Gastroesophageal sphincter (tissue), 3 donors: ENCODE results near the gene IFT74.

Experiments used
- EP300 ChIP-seq: sonication (generic); formaldehyde crosslinking; IDR thresholded peaks from one replicate; pipeline ENCODE4 v1.6.1; 2017; ENCODE audit warnings: antibody characterized with exemption, mild to moderate bottlenecking
- POLR2A ChIP-seq, 2 donors: fragments of 450-650 bp; IDR thresholded peaks; one replicate each; pipeline ENCODE4 v1.6.1; 2017; ENCODE audit warnings: antibody characterized with exemption in 2 of 2, mild to moderate bottlenecking in 2 of 2, moderate library complexity in 1 of 2
- POLR2AphosphoS5 ChIP-seq: sonication (generic); formaldehyde crosslinking; IDR thresholded peaks from one replicate; pipeline ENCODE4 v1.6.1; 2017; ENCODE audit warnings: antibody characterized with exemption
- TF ChIP-seq, protein P1 (sequence below), 4 experiments: fragments of 200-600 bp in 2 of 4; fragments of 450-650 bp in 2 of 4; sonication (generic) in 1 of 4; IDR thresholded peaks; one replicate each; pipeline ENCODE4 v1.5.1; 2017 to 2019; ENCODE audit warnings: antibody characterized with exemption in 4 of 4, mild to moderate bottlenecking in 2 of 4, moderate library complexity in 2 of 4

DNA sequence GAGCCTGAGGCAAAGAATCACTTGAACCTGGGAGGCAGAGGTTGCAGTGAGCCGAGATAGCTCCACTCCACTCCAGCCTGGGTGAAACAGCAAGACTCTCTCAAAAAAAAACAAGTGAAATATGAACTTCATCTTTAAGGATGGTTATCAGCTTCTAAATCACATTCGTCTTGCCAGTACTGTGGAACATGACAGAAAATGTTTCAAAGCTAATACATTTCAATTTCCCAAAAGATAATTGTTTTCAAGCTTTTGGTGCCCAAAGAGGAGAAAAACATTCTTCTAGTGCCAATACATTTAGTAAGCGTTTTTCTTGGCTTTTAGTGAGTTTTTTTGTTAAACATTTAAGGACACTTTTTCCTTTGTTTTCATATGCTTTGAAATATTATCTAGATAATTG is 4.4 kb upstream of the IFT74 start:
- TF ChIP-seq POLR2A (IDR thresholded peaks at IDR 0.05) (no peak), EP300 (no peak), POLR2AphosphoS5 (no peak)
- TF ChIP-seq, protein P1, sequence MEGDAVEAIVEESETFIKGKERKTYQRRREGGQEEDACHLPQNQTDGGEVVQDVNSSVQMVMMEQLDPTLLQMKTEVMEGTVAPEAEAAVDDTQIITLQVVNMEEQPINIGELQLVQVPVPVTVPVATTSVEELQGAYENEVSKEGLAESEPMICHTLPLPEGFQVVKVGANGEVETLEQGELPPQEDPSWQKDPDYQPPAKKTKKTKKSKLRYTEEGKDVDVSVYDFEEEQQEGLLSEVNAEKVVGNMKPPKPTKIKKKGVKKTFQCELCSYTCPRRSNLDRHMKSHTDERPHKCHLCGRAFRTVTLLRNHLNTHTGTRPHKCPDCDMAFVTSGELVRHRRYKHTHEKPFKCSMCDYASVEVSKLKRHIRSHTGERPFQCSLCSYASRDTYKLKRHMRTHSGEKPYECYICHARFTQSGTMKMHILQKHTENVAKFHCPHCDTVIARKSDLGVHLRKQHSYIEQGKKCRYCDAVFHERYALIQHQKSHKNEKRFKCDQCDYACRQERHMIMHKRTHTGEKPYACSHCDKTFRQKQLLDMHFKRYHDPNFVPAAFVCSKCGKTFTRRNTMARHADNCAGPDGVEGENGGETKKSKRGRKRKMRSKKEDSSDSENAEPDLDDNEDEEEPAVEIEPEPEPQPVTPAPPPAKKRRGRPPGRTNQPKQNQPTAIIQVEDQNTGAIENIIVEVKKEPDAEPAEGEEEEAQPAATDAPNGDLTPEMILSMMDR (IDR thresholded peaks at IDR 0.05), result no peak
